ENCODE data around the gene EDNRA.
"Not testable (repeated sequence)": the region's sequence is repeated elsewhere in the genome, so short reads cannot be mapped to it uniquely, and the experiment has no call there.

The EDNRA gene

GRCh38 chr4:147480891-147481576 lies at the start of gene EDNRA:
Gene EDNRA, plus strand, starts transcription at chr4:147481097. Its CDS starts 4,585 bp downstream, at chr4:147485682.
- DNase-seq (ENCODE audit: insufficient read length, low spot score) (no peak), FAIRE-seq (no peak)

- DNase-seq (ENCODE audit: insufficient read length, low spot score); FAIRE-seq: not testable (repeated sequence)
These were observed 46.5 kb upstream of the EDNRA start for GRCh38 chr4:147434370-147434769.

DNA sequence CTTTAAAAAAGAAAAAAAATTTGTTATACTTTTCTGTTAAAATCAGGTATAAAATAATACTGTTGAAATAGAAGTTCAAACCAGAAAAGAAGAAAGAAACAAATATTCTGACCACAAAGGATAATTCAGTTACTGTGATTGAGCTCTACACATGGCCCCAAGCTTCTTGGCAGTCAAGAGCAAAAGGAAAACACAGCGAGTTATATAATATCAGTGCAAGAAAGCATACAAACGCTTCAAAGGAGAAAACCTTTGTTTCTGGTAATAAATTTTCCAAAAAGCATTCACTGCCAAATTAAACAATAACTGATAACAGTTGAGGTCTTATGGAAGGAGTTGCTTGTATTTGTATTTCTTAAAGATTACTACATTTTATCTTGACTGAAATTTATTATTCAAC lies 40.5 kb upstream of the EDNRA start:
- FAIRE-seq = no peak
- no peak for DNase-seq (ENCODE audit: insufficient read length, low spot score)

- FAIRE-seq = no peak
- no peak for DNase-seq (ENCODE audit: insufficient read length, low spot score)
These were observed 33.1 kb upstream of the EDNRA start for GRCh38 chr4:147447786-147448185.

- FAIRE-seq = no peak
These were observed 27.2 kb upstream of the EDNRA start for GRCh38 chr4:147453561-147454141.

GRCh38 chr4:147456706-147457105 lies 24.2 kb upstream of the EDNRA start:
- DNase-seq (ENCODE audit: insufficient read length, low spot score) (no peak), FAIRE-seq (no peak)

More at GRCh38 chr4:147453561-147454141, 27.2 kb upstream of the EDNRA start:
- no peak for DNase-seq (ENCODE audit: insufficient read length, low spot score)

DNA sequence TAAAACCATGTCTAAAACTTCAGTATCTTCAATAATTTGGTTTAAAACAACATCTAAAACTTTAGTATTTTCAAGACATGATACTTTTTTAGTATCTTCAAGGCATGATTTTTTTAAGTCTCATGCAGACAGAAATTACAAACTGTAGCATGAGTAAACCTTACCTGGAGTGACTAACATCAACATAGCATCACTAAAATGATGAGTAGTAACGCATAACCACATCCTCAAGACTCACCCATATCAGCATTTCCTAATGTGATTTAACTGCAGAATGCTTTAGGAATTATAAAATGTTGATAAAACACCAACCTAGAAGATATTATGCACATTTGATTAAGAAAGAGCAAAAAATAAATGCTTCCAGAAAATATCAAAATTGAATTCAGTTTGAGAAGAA lies 19.7 kb upstream of the EDNRA start:
- FAIRE-seq (no peak), DNase-seq (ENCODE audit: insufficient read length, low spot score) (no peak)

DNA sequence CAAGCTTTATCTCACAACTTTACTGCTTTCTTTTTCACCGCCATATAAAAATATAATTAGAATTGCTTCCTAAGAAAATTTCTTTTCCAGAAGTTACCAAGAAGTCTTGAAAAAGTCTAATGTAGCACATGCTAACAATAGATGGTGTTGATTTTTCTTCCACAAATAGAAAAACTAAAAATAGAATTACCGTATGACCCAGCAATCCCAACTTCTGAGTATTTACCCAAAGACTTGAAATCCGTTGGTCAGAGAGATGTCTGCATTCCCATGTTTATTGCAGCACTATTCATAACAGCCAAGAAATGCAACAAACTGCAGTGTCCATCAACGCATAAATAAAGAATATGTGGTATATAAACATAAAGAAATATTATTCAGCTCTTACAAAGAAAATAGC lies 17.8 kb upstream of the EDNRA start:
- FAIRE-seq (no peak), DNase-seq (ENCODE audit: insufficient read length, low spot score) (no peak)

DNA sequence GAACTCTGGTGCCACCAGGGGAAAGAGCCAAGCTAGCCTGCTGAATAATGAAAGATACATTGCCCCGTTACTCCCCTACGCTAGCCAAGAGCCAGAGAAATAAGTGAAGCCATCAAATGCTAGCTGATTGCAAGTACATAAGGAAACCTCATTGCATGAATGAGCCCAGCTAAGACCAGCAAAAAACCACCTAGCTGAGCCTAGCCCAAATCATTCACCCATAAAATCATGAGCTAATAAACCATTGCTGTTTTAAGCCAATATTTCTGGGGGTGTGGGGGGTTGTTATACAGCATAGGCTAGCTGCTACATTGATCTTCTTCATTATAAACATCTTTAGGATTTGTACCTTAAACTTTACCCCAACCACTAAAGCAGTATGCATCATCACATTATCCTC lies 15.4 kb upstream of the EDNRA start:
- FAIRE-seq = no peak
- no peak for DNase-seq (ENCODE audit: insufficient read length, low spot score)

DNA sequence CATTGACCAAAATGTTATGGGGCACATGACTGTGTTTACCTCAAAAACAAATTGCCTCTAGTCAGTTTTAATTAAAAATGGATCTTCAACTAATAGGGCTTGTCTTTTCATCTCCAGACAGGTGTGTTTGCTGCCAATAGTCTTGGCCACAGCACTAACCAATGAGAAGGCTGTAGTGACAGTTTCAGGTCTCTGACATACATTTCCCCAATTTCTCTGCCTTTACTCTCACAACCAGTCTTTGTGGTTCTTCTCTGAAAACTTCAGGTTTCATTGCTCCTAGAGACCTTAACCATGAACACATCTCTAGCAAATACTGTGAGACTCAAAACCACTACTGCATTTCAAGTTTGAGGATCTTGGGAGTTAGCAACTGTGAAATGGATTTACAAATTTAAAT lies 3.5 kb upstream of the EDNRA start:
- no peak for FAIRE-seq
- DNase-seq (ENCODE audit: insufficient read length, low spot score) = no peak

- FAIRE-seq = no peak
- DNase-seq (ENCODE audit: insufficient read length, low spot score) = no peak
These were observed 1.5 kb upstream of the EDNRA start for GRCh38 chr4:147479376-147479775.

DNA sequence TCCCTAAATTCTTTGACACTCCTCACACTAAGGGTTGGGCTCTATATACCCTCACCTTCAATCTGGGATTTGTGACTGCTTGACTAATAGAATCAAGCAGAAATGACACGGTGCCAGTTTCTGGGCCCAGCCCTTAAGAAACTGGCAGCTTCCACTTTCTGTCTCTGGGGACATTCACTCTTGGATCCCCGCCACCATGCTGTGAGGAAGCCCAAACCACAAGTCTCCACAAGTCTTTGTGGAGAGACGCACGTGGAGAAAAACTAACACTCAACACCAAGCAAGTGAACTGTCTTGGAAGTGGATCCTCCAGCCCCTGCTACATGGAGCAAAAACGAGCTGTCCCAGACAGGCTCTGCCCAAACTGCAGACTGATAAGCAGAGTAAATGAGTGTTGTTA lies 1.1 kb upstream of the EDNRA start:
- FAIRE-seq (no peak), DNase-seq (ENCODE audit: insufficient read length, low spot score) (no peak)

DNA sequence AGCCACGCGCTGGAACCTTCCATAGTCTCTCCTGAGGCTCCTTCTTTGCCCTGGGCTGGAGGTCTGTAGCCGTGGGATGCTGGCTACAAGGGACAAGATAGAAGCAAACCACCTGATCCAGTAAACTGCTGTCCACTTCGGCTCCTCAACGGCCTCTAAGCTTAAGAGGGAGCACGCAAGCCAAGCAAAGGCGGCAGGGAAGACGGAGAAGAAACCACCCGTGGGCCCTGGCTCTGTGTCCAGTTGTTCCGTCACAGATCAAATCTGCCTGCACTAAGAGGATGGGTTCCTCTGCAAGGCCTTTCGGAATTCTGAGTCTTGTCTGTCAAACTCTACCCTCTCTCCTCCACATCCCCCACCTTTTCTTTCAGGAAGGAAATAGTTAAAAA lies 401 bp upstream of the EDNRA start:
- FAIRE-seq = no peak
- DNase-seq (ENCODE audit: insufficient read length, low spot score) = no peak

DNA sequence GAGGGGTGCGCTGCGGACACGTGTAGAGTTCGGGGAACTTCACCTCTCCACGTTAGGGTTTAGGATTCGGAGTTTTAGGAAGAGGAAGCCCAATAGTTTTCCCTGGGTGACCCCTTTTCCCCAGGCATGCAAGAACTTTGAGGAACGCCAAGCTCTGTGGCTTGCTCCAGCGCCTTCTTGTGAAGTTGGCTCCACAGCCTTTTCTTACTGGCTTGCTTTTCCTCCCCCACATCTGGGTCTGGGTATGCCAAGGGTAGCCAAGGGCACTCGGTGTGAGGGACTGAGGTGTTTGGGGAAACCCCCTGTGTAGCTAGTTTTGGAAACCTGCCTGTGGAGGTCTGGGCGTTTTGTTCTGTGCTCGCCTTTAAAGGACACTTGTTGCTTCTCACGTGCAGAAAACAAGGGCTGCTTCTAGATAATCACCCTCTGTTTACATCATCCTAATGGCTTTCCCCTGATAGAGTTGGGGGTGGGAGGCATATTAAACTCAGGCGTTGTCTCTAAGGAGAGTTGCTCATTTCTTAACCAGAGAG lies 746 bp downstream of the EDNRA start:
- no peak for FAIRE-seq
- no peak for DNase-seq (ENCODE audit: insufficient read length, low spot score)

- FAIRE-seq = no peak
- no peak for DNase-seq (ENCODE audit: insufficient read length, low spot score)
These were observed 1.4 kb downstream of the EDNRA start for GRCh38 chr4:147482281-147482680.

DNA sequence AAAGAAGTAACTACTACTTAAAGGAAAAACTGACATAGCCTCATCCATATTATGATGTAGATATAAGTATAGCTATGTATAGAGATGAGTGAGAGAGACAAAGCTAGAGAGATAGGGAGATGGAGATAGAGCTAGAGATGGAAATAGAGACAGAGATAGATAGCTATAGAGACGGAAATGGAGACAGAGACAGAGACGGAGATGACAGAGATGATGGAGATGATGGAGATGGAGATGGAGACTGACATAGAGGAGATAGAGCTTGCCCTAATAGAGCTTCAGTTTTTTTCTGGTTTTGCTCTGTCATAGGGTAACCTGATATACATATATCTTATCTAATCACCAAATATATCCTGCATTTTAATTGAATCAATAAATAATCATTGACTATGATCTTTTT lies 4.3 kb downstream of the EDNRA start:
- DNase-seq (ENCODE audit: insufficient read length, low spot score) (no peak), FAIRE-seq (no peak)

DNA sequence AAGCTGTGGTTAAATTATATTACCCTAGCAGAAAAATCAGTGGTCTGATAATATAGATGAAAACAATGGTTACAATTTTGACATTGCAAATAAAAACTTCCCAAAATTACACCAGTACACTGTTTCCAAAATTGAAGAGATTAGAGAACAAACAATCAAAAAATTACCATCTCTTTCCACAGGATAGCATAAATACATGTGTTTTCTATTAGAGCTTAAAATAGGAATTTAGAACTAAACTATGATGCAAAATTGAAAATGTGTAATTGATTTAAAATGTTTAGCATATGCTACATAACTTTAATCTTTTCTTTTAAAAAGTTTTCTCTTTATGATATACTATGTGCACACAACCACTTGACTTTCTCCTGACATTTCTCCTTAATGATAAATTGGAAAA lies 6.7 kb downstream of the EDNRA start:
- no peak for DNase-seq (ENCODE audit: insufficient read length, low spot score)
- FAIRE-seq = no peak

DNA sequence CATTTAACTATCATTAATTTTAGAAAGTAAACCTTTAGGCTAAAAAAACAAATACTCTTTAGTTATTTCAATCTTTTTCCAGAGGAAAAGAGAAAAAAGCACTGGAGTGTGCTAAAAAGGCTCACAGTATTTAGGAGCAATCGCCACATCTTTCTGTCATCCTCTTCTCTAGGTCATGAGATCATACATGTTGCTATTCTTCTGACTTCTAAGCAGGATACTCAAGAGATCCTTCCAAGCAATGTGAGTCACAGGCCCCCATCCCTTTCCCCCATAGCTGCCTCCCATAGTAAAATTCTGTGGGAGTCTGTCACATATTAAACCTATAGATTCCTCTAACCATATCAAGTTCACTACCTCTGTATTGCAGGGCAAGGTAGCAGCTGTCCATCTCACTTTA lies 7.7 kb downstream of the EDNRA start:
- no peak for FAIRE-seq

GRCh38 chr4:147491086-147491485 lies 10.2 kb downstream of the EDNRA start:
- DNase-seq (ENCODE audit: insufficient read length, low spot score) (no peak), FAIRE-seq (no peak)

More for the DNA sequence above, 7.7 kb downstream of the EDNRA start:
- no peak for DNase-seq (ENCODE audit: insufficient read length, low spot score)

DNA sequence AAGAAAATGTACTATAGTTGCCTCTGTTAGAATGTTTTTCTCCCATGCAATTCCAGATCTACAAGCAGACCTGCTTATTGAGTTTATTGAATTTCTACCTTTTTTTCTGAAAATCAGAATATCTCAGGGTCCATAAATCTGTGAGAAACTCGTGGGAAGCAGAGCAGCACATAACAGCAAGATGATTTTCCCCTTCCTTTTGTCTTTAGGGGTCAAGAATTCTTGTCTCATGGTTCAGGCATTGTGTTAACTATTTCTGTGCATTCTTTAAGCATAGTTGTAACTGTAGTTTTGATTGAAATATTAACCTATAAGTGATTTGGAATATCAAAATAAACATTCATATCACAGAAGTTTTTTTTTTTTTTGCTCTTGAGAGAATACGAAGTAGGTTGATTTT lies 11.4 kb downstream of the EDNRA start:
- no peak for DNase-seq (ENCODE audit: insufficient read length, low spot score)
- no peak for FAIRE-seq

DNA sequence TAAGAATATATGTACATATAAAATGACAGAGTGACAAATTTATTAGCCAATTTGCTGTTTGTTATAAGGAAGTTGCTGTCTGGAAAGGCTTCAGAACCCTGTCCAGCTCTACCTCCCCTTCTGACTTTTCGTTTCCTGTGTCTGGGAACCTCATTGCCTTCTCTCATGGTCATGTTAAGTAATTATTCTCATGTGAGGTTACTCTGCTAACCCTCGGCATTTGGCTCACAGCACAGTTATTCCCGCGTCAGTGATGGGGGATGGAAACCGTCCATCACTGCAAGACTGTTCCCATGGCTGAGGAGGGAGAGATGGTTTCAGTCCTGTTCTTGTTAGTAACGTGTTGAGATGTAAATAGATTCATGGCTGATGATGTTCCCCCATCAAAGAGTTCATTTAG lies 11.9 kb downstream of the EDNRA start:
- no peak for DNase-seq (ENCODE audit: insufficient read length, low spot score)
- FAIRE-seq = no peak

DNA sequence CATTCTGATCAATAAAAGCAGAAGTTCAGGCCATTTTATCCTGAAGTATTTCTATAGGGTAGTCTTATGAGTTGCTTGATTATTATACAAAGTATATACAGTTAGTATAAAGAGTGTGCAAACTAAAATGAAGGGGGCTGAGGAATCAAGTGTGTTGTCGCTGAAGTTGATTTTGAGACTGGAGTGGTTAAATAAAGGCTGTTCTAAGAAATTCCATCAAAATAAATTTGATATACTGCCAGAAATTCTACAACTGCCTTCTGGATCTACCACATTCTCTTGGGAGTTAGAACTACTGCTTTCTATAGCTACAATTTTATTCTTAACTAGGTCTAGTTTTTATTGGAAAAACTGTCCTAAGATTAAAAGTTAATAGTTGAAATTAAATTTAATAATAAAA lies 12.4 kb downstream of the EDNRA start:
- DNase-seq (ENCODE audit: insufficient read length, low spot score) (no peak), FAIRE-seq (no peak)

All from GM19239 (cell line).